NCI-H1105 (cell line): ENCODE results near the gene ZNF730.
A peak's percentile ranks its signal among the peaks of the same experiment; 100 is the strongest.
"Not testable (repeated sequence)": the region's sequence is repeated elsewhere in the genome, so short reads cannot be mapped to it uniquely, and the experiment has no call there.

Source experiments
- DNase-seq: peaks from one replicate; lab custom pipeline; 2025; lab: John Stamatoyannopoulos, UW

ZNF730 gene

GRCh38 chr19:23116802-23117571 lies at the start of gene ZNF730:
Gene ZNF730 (plus strand): TSS chr19:23117025. CDS start chr19:23117174, 149 bp downstream.
- DNase-seq, result peak; percentile 40

GRCh38 chr19:23070353-23071146 lies 46.3 kb upstream of the ZNF730 start:
- no peak for DNase-seq

- DNase-seq, result no peak
These were observed 45.7 kb upstream of the ZNF730 start for GRCh38 chr19:23071147-23071511.

- DNase-seq, result peak; percentile 77
These were observed 41.6 kb upstream of the ZNF730 start for GRCh38 chr19:23075031-23075733.

GRCh38 chr19:23077776-23078175 lies 39.0 kb upstream of the ZNF730 start:
- not testable (repeated sequence) for DNase-seq

- DNase-seq, result no peak
These were observed 23.0 kb upstream of the ZNF730 start for GRCh38 chr19:23093832-23094231.

GRCh38 chr19:23095418-23095817 lies 21.4 kb upstream of the ZNF730 start:
- no peak for DNase-seq

GRCh38 chr19:23098286-23098685 lies 18.5 kb upstream of the ZNF730 start:
- DNase-seq, result no peak

GRCh38 chr19:23098988-23099387 lies 17.8 kb upstream of the ZNF730 start:
- no peak for DNase-seq

- no peak for DNase-seq
These were observed 16.9 kb upstream of the ZNF730 start for GRCh38 chr19:23099966-23100365.

GRCh38 chr19:23101241-23101640 lies 15.6 kb upstream of the ZNF730 start:
- DNase-seq, result no peak

GRCh38 chr19:23118400-23118799 lies 1.6 kb downstream of the ZNF730 start:
- DNase-seq, result no peak

- DNase-seq, result not testable (repeated sequence)
These were observed 17.4 kb downstream of the ZNF730 start for GRCh38 chr19:23134211-23134610.

- DNase-seq, result no peak
These were observed 29.0 kb downstream of the ZNF730 start for GRCh38 chr19:23145617-23146415.

GRCh38 chr19:23160766-23161165 lies 43.9 kb downstream of the ZNF730 start:
- no peak for DNase-seq

- DNase-seq, result not testable (repeated sequence)
These were observed 51.5 kb downstream of the ZNF730 start for GRCh38 chr19:23168286-23168685.

GRCh38 chr19:23183251-23183650 lies 66.4 kb downstream of the ZNF730 start:
- no peak for DNase-seq

GRCh38 chr19:23190341-23190740 lies 73.5 kb downstream of the ZNF730 start:
- no peak for DNase-seq
